Prostate gland (tissue), 2 donors: ENCODE data around the gene C5AR2. TPM values are rescaled to one million over a fixed set of nuclear protein-coding genes. Genes with fewer than 3 reads are reported as not detected.
"Not testable (repeated sequence)": the region's sequence is repeated elsewhere in the genome, so short reads cannot be mapped to it uniquely, and the experiment has no call there.

Experiments used
- DNase-seq: peaks from one replicate; pipeline ENCODE4 v3.0.0-alpha.2; 2019; ENCODE audit warnings: low spot score
- H3K27ac ChIP-seq, 2 donors: fragments of 200-600 bp; sonication (generic); 2 replicates each; pipeline ENCODE4 v1.5.1; 2017 to 2019
- H3K27me3 ChIP-seq: fragments of 200-600 bp; sonication (generic); replicated peaks from 2 replicates; pipeline ENCODE4 v1.5.1; 2019; ENCODE audit not compliant: insufficient read depth
- H3K36me3 ChIP-seq, 2 donors: fragments of 200-600 bp; sonication (generic); 1 replicate in 1 of 2; 2 replicates in 1 of 2; pipeline versions ENCODE4 v1.5.1 to v1.8.1; 2017 to 2019
- H3K4me1 ChIP-seq: fragments of 200-600 bp; sonication (generic); replicated peaks from 2 replicates; pipeline ENCODE4 v1.5.1; 2019
- H3K4me3 ChIP-seq, 2 donors: fragments of 200-600 bp; sonication (generic); 2 replicates each; pipeline ENCODE4 v1.5.1; 2017 to 2019
- H3K9me3 ChIP-seq: fragments of 200-600 bp; sonication (generic); 2 replicates; pipeline ENCODE4 v1.5.1; 2017
- CTCF ChIP-seq, 4 experiments: fragments of 200-600 bp in 2 of 4; fragments of 450-650 bp in 2 of 4; sonication (generic) in 2 of 4; IDR thresholded peaks; 1 replicate in 3 of 4; 2 replicates in 1 of 4; pipeline ENCODE4 v1.5.1; 2016 to 2019; ENCODE audit warnings: antibody characterized with exemption in 4 of 4, mild to moderate bottlenecking in 2 of 4, moderate library complexity in 2 of 4
- POLR2A ChIP-seq: fragments of 450-650 bp; IDR thresholded peaks from one replicate; pipeline ENCODE4 v1.6.1; 2016; ENCODE audit warnings: antibody characterized with exemption, mild to moderate bottlenecking
- POLR2AphosphoS5 ChIP-seq: sonication (generic); formaldehyde crosslinking; IDR thresholded peaks from one replicate; pipeline ENCODE4 v1.6.1; 2017; ENCODE audit warnings: antibody characterized with exemption
- WGBS: methylation state at CpG from one replicate; pipeline ENCODE4 v1.1.5; 2018; 5-methylcytosine and 5-hydroxymethylcytosine counted together
- intact Hi-C: fragments of 100-400 bp; cut with DNase I; formaldehyde crosslinking; loops from one replicate; pipeline ENCODE4 v1.14.2; 2022
- total RNA-seq, 2 donors: library from RNA; depleted of rRNA; stranded (reverse); fragments of >200 nt; gene quantifications; one replicate each; pipeline ENCODE4 v1.1.0, GENCODE V29; 2016

Gene C5AR2
- total RNA-seq, 2 donors from 2014 or later: 1.9 TPM; not detected in 1

GRCh38 chr19:47331490-47331889, 485 bp upstream of the C5AR2 start:
- 81% methylated on average over 6 of the region's 6 CpGs for WGBS
- no peak for TF ChIP-seq POLR2A
- no peak for TF ChIP-seq POLR2AphosphoS5
- TF ChIP-seq CTCF (IDR thresholded peaks at IDR 0.05): no peak
- no peaks in the 10 kb centered on the region for H3K9me3 ChIP-seq
- no peak overlapping the region for H3K4me3 ChIP-seq
- no peak overlapping the region for H3K27ac ChIP-seq
- no peaks in the 10 kb centered on the region for H3K36me3 ChIP-seq
- no peak for DNase-seq
- no peaks in the 10 kb centered on the region for H3K27me3 ChIP-seq
- H3K4me1 ChIP-seq: no peaks in the 10 kb centered on the region
- intact Hi-C loops: no loop called here

- H3K9me3 ChIP-seq, H3K27me3 ChIP-seq, H3K4me1 ChIP-seq, H3K4me3 ChIP-seq, H3K27ac ChIP-seq, intact Hi-C loops, DNase-seq, H3K36me3 ChIP-seq: not testable (repeated sequence)
- WGBS: 78% methylated on average over 18 of the region's 18 CpGs
Measured at GRCh38 chr19:47336765-47337718, 5.1 kb downstream of the C5AR2 start.

GRCh38 chr19:47339196-47339880, 7.4 kb downstream of the C5AR2 start:
- no peak for TF ChIP-seq POLR2AphosphoS5
- no peaks in the 10 kb centered on the region for H3K9me3 ChIP-seq
- DNase-seq: no peak
- no peaks in the 10 kb centered on the region for H3K36me3 ChIP-seq
- no peaks in the 10 kb centered on the region for H3K4me1 ChIP-seq
- no peak overlapping the region for H3K27ac ChIP-seq
- no peak overlapping the region for H3K4me3 ChIP-seq
- intact Hi-C loops: no loop called here
- 81% methylated on average over 10 of the region's 10 CpGs for WGBS
- no peaks in the 10 kb centered on the region for H3K27me3 ChIP-seq

- WGBS: 93% methylated on average over 27 of the region's 29 CpGs
- intact Hi-C loops: no loop called here
- H3K9me3 ChIP-seq: no peaks in the 10 kb centered on the region
- DNase-seq: no peak
- TF ChIP-seq POLR2AphosphoS5 (no peak), CTCF (IDR thresholded peaks at IDR 0.05) (no peak), POLR2A (no peak)
- H3K4me1 ChIP-seq: no peaks in the 10 kb centered on the region
- no peaks in the 10 kb centered on the region for H3K27me3 ChIP-seq
- no peaks in the 10 kb centered on the region for H3K36me3 ChIP-seq
- H3K27ac ChIP-seq: no peak overlapping the region
- H3K4me3 ChIP-seq: no peak overlapping the region
Measured at GRCh38 chr19:47340477-47341208, 8.7 kb downstream of the C5AR2 start.

GRCh38 chr19:47341734-47342133, 9.8 kb downstream of the C5AR2 start:
- no peak overlapping the region for H3K27ac ChIP-seq
- DNase-seq: no peak
- 89% methylated on average over 4 of the region's 4 CpGs for WGBS
- no peaks in the 10 kb centered on the region for H3K36me3 ChIP-seq
- intact Hi-C loops: no loop called here
- H3K4me1 ChIP-seq: no peaks in the 10 kb centered on the region
- H3K9me3 ChIP-seq: no peaks in the 10 kb centered on the region
- H3K27me3 ChIP-seq: no peaks in the 10 kb centered on the region
- TF ChIP-seq POLR2A (no peak), POLR2AphosphoS5 (no peak), CTCF (IDR thresholded peaks at IDR 0.05) (no peak)
- H3K4me3 ChIP-seq: no peak overlapping the region
